ENCODE data around the gene ICE2.

DNA sequence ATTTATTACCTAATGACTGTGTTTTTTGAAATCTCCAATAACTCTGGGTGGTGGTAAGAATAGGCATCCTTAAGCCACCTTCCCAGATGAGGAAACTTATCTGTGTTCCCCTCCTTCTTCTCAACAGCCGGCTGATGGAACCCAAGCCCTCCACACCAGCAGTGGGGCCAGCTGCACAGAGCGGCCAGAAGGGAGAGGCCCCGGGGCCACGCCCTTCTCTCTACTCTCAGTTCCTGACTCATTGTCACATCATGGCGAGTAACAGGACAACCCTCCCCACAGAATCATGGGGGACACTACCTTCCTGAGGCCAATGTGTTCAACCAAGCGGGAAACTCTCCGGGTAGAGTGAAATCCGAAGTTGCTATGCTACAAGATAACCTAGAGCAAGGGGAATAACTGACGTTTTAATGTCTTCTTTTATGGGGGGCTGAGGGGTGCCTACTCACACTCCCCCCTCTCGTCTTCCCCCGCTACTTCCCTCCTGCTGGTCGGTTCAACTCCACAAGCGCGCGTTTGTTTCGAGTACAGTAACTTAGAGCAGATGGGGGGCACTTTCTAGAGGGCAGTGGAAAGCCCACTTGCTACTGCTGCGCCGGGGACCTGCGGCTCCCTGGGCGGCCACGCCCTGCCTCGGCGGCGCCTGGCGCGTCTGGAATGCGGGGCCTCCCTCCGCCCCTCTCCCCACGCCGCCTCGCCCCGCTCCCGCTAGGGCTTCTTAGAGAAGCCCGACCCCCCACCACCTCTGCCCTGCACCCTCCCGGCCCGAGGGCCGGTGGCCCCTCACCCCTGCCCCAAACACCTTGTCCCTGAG, 81.8 kb downstream of the ICE2 start:
- no peak for TF ChIP-seq CREB1 (CRISPR knock-in tag; IDR thresholded peaks at IDR 0.05; ENCODE audit: low read depth)
- TF ChIP-seq, protein P1, sequence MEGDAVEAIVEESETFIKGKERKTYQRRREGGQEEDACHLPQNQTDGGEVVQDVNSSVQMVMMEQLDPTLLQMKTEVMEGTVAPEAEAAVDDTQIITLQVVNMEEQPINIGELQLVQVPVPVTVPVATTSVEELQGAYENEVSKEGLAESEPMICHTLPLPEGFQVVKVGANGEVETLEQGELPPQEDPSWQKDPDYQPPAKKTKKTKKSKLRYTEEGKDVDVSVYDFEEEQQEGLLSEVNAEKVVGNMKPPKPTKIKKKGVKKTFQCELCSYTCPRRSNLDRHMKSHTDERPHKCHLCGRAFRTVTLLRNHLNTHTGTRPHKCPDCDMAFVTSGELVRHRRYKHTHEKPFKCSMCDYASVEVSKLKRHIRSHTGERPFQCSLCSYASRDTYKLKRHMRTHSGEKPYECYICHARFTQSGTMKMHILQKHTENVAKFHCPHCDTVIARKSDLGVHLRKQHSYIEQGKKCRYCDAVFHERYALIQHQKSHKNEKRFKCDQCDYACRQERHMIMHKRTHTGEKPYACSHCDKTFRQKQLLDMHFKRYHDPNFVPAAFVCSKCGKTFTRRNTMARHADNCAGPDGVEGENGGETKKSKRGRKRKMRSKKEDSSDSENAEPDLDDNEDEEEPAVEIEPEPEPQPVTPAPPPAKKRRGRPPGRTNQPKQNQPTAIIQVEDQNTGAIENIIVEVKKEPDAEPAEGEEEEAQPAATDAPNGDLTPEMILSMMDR (conservative IDR thresholded peaks at IDR 0.05; ENCODE audit: low read depth in 2 of 2), result no peak
- TF ChIP-seq, protein P2, sequence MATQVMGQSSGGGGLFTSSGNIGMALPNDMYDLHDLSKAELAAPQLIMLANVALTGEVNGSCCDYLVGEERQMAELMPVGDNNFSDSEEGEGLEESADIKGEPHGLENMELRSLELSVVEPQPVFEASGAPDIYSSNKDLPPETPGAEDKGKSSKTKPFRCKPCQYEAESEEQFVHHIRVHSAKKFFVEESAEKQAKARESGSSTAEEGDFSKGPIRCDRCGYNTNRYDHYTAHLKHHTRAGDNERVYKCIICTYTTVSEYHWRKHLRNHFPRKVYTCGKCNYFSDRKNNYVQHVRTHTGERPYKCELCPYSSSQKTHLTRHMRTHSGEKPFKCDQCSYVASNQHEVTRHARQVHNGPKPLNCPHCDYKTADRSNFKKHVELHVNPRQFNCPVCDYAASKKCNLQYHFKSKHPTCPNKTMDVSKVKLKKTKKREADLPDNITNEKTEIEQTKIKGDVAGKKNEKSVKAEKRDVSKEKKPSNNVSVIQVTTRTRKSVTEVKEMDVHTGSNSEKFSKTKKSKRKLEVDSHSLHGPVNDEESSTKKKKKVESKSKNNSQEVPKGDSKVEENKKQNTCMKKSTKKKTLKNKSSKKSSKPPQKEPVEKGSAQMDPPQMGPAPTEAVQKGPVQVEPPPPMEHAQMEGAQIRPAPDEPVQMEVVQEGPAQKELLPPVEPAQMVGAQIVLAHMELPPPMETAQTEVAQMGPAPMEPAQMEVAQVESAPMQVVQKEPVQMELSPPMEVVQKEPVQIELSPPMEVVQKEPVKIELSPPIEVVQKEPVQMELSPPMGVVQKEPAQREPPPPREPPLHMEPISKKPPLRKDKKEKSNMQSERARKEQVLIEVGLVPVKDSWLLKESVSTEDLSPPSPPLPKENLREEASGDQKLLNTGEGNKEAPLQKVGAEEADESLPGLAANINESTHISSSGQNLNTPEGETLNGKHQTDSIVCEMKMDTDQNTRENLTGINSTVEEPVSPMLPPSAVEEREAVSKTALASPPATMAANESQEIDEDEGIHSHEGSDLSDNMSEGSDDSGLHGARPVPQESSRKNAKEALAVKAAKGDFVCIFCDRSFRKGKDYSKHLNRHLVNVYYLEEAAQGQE (IDR thresholded peaks at IDR 0.05; ENCODE audit: unreplicated experiment), result no peak
- no peak for TF ChIP-seq EZH2phosphoT487 (IDR thresholded peaks at IDR 0.05; ENCODE audit: unreplicated experiment)

Data from GM23338 (cell line).